Nephron (organoid): ENCODE measurements around the gene ACCS.

Experiments
- H3K27ac Mint-ChIP-seq, 3 experiments: 2 replicates each; pipeline ENCODE4 v1.8.0; 2020; ENCODE audit warnings: mixed read lengths in 3 of 3, mild to moderate bottlenecking in 2 of 3, moderate library complexity in 1 of 3
- H3K27me3 Mint-ChIP-seq: 2 replicates; pipeline ENCODE4 v1.8.0; 2021; ENCODE audit warnings: low read depth, mild to moderate bottlenecking, moderate library complexity, mixed read lengths
- H3K36me3 Mint-ChIP-seq: 2 replicates; pipeline ENCODE4 v1.8.0; 2020; ENCODE audit warnings: low read depth, mixed read lengths
- H3K4me1 Mint-ChIP-seq: 2 replicates; pipeline ENCODE4 v1.8.0; 2020; ENCODE audit warnings: mixed read lengths
- H3K4me3 Mint-ChIP-seq, 3 experiments: 2 replicates each; pipeline ENCODE4 v1.8.0; 2020; ENCODE audit warnings: mild to moderate bottlenecking in 3 of 3, mixed read lengths in 3 of 3, moderate library complexity in 2 of 3
- H3K9me3 Mint-ChIP-seq: 2 replicates; pipeline ENCODE4 v1.8.0; 2020; ENCODE audit warnings: mixed read lengths
- TF ChIP-seq, protein P1 (sequence below), 3 experiments: fragments of 200-600 bp; sonication (generic); IDR thresholded peaks; one replicate each; pipeline ENCODE4 v1.5.0; 2021; ENCODE audit warnings: antibody characterized with exemption in 3 of 3; ENCODE audit not compliant: unreplicated experiment in 3 of 3

Gene ACCS

DNA sequence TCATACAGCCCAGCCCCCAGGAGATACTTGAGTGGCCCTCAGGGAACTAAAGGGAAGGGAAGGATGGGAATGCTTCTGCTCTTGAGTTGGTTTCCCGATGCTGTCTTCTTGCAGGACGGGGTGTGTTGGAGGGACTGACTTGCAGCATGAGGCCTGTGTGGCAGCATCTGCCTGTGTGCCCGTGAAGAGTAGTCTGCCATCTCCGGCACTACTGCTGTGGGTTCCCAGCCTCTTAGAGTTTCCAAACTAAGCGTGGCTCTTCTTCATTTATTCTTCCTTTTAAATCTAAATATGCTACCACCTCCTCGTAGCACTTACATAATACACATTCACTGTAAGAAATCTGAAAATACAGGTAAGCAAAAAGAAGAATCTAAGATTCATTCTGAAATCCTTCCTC is 42.2 kb downstream of the ACCS start:
- Mint-ChIP-seq H3K4me3 (no peak overlapping the region), H3K27ac (no peak overlapping the region), H3K36me3 (peaks cover 26% of the 10 kb centered on the region), H3K9me3 (no peaks in the 10 kb centered on the region), H3K4me1 (peaks cover 10% of the 10 kb centered on the region), H3K27me3 (no peaks in the 10 kb centered on the region)
- TF ChIP-seq, protein P1, sequence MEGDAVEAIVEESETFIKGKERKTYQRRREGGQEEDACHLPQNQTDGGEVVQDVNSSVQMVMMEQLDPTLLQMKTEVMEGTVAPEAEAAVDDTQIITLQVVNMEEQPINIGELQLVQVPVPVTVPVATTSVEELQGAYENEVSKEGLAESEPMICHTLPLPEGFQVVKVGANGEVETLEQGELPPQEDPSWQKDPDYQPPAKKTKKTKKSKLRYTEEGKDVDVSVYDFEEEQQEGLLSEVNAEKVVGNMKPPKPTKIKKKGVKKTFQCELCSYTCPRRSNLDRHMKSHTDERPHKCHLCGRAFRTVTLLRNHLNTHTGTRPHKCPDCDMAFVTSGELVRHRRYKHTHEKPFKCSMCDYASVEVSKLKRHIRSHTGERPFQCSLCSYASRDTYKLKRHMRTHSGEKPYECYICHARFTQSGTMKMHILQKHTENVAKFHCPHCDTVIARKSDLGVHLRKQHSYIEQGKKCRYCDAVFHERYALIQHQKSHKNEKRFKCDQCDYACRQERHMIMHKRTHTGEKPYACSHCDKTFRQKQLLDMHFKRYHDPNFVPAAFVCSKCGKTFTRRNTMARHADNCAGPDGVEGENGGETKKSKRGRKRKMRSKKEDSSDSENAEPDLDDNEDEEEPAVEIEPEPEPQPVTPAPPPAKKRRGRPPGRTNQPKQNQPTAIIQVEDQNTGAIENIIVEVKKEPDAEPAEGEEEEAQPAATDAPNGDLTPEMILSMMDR (IDR thresholded peaks at IDR 0.05; ENCODE audit: unreplicated experiment in 3 of 3) = no peak

DNA sequence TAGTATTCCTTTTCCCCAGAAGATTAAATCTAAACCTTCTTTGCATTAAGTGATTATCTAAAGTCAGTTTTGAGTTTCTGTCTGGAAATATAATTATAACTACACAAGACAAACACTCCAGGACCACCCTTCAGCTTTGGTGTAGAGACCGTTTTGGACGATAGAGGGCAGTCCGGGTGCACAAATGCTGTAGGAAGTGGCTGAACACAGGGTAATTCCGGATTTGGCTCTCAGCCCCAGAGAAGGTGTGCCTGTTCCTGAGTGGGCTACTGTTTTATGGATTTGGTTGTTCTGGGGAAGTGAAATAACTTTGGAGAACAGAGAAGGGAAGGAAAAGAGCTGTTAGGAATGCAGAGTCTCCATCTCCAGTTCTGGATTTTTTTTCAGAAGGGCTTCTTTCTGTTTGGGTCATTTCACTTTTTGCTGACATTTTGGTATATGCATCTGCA is 44.2 kb downstream of the ACCS start:
- no peak overlapping the region for H3K27ac Mint-ChIP-seq
- H3K27me3 Mint-ChIP-seq = no peaks in the 10 kb centered on the region
- TF ChIP-seq, protein P1 (IDR thresholded peaks at IDR 0.05; ENCODE audit: unreplicated experiment in 3 of 3) = peak; percentile 76 to 82 (median 76)
- no peak overlapping the region for H3K4me3 Mint-ChIP-seq
- peaks cover 10% of the 10 kb centered on the region for H3K4me1 Mint-ChIP-seq
- peaks cover 44% of the 10 kb centered on the region for H3K36me3 Mint-ChIP-seq
- no peaks in the 10 kb centered on the region for H3K9me3 Mint-ChIP-seq

- Mint-ChIP-seq H3K9me3 (no peaks in the 10 kb centered on the region), H3K27ac (no peak overlapping the region), H3K4me1 (peaks cover 10% of the 10 kb centered on the region), H3K4me3 (no peak overlapping the region), H3K36me3 (peaks cover 63% of the 10 kb centered on the region), H3K27me3 (no peaks in the 10 kb centered on the region)
- TF ChIP-seq, protein P1 (IDR thresholded peaks at IDR 0.05; ENCODE audit: unreplicated experiment in 3 of 3) = no peak
These were observed 46.2 kb downstream of the ACCS start for GRCh38 chr11:44112091-44112821.

- Mint-ChIP-seq H3K36me3 (peaks cover 62% of the 10 kb centered on the region), H3K27ac (no peak overlapping the region), H3K4me1 (peaks cover 10% of the 10 kb centered on the region), H3K9me3 (no peaks in the 10 kb centered on the region), H3K27me3 (no peaks in the 10 kb centered on the region), H3K4me3 (no peak overlapping the region)
- TF ChIP-seq, protein P1 (IDR thresholded peaks at IDR 0.05; ENCODE audit: unreplicated experiment in 3 of 3) = no peak
These were observed 46.9 kb downstream of the ACCS start for GRCh38 chr11:44113018-44113417.

DNA sequence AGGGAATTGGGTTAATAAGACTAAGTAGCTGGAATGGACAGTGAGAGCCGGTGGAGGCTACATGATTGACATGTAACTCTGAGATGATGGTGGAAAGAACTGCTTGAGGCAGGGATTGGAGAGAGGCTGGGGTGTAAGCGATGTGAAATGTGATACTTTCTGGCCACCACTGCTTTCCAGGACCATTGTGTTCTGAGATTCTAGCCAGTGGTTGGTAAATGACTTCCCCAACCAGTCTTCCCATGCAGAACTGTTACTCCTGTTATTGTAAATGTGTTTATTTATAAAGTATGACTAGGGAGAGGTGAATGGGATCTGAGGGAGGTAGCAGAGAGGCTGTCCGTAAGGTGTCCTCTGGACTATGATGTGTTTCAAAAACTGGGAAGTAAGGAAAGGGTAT is 47.5 kb downstream of the ACCS start:
- H3K27me3 Mint-ChIP-seq = no peaks in the 10 kb centered on the region
- no peak overlapping the region for H3K4me3 Mint-ChIP-seq
- H3K27ac Mint-ChIP-seq = no peak overlapping the region
- TF ChIP-seq, protein P1 (IDR thresholded peaks at IDR 0.05; ENCODE audit: unreplicated experiment in 3 of 3) = no peak
- peaks cover 61% of the 10 kb centered on the region for H3K36me3 Mint-ChIP-seq
- no peaks in the 10 kb centered on the region for H3K9me3 Mint-ChIP-seq
- H3K4me1 Mint-ChIP-seq = peaks cover 10% of the 10 kb centered on the region
